GM18907 (cell line): ENCODE results near the gene PTTG1IP.

ENCODE experiments used
- ATAC-seq: cut with Tn5 transposase; IDR thresholded peaks from one replicate; pipeline ENCODE4 v1.9.1; 2021; ENCODE audit warnings: mild to moderate bottlenecking, moderate library complexity; ENCODE audit not compliant: unreplicated experiment

Gene PTTG1IP

DNA sequence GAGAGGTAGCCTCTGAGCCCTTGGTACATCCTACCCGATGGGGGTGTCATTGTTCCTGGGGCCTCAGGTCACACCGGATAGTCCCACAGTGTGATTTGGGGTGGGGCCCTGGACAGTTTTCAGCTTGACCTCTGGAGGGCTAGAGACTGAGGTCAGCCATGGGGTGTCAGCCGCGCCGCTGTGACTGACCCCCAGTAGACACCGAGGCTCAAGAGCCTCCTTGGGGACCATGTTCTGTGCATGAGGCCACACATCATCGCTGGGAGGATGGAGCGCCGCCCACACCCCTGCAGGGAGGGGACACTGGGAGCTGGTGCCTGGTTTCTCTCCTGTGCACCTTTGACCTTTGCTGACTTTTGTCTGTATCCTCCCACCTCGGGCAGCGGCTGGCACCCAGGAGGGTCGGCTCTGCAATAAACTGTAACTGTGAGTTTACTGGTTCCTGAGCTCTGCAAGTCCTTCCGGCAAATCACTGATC, 24.6 kb upstream of the PTTG1IP start:
- ATAC-seq, result no peak

DNA sequence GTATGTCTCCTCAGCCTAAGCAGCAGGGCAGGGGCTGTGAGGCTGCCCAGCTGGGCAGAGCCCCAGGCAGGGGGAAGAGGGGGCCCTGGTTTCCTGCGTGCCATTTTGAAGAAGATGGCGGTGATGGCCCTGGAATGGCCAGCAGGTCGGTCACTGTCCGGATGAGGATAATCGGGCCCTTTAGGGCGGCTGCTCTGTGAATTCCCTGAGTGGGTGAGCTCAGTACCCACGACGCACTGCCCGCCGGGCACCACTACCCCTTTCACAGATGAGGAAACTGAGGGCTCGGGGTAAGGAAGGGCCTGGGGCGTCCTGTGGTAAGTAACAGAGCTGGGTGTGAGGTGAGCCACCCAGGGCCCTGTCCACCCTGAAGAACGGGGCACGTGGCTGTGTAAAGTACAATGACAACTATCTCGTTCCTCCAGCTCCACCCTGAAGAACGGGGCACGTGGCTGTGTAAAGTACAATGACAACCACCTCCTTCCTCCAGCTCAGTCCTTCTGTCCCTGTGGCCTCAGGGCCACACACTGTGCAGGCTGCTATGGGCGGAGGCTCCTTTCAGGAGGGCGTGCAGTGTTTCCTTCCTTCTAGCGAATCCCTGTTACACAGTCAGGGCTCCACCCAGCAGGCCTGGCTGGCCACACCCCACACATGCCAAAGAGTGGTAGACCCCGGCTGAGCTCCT, 24.0 kb upstream of the PTTG1IP start:
- ATAC-seq, result no peak

DNA sequence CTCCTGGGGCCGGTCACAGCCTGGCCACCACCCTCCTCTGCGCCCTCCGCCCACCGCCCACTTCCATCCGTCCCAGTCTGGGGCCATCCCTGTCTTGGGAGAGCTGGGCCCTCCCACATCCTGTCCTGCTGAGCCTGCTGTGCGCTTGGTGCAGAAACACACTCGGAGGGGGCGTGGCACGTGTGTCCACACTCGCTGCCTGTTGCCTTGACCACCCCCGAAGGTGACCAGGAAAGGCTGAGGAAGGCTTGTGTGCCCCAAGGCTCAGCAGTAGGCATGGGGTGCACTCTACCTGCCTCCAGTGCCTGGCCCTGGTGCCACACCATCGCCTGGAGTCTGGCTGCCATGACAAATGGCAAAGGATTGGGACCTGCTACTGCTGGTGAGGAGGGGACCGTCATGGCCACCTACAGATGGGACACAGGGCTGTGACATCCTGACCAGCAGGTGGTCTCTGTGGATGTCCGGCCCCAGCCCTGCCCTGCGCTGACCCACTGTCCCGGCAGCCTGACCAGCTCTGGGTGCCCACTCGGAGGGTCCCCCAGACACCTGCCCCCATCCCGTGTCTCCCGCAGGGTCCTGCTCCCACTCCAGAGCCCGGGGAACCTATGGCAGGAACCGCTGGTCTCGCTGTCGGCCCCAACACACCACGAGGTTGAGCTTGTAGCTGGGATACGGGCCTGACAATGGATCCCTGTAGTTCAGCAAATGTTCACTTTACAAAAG, 23.2 kb upstream of the PTTG1IP start:
- no peak for ATAC-seq

DNA sequence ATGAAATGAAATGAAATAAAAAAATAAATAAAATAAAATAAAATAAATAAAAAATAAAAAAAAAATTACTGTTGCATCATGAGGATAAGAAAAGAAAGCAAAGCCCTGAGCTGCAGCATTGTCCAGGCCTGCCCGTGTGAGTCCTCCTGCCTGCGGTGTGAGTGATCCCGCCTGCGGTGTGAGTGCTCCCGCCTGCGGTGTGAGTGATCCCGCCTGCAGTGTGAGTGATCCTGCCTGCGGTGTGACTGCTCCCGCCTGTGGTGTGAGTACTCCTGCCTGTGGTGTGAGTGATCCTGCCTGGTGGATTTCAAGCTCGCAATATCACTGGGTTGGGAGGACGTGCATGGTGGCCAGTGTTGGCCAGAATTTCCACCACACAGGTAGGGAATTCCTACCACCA, 22.4 kb upstream of the PTTG1IP start:
- ATAC-seq, result no peak

DNA sequence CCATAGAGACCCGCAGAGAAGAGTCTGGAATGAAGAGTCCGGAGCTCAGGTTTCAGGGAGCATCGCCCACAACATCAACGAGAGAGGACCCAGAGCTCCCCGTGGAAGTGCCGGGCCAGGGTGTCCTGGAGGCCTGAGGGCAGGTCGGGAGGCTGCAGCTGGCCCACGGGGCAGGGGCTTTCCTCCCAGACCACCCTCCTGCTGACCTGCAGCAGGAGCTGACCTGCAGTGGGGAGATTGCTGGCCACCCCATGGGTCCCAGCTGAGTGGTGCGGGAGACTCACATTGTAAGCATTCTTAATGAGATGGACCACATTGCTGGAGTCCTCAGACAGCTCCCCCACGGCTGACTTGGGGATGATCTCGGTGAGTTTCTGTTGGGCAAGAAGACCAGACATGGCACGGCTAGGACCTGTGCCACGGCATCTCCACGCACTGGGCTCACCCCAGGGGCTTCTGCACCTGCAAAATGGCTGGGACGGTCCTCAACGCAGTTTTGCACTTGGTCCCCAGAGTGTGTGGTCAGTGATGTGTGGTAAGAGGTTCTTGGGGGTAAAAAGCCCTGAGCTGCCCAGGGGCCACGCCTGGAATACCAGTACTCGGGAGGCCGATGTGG, 21.3 kb upstream of the PTTG1IP start:
- no peak for ATAC-seq

DNA sequence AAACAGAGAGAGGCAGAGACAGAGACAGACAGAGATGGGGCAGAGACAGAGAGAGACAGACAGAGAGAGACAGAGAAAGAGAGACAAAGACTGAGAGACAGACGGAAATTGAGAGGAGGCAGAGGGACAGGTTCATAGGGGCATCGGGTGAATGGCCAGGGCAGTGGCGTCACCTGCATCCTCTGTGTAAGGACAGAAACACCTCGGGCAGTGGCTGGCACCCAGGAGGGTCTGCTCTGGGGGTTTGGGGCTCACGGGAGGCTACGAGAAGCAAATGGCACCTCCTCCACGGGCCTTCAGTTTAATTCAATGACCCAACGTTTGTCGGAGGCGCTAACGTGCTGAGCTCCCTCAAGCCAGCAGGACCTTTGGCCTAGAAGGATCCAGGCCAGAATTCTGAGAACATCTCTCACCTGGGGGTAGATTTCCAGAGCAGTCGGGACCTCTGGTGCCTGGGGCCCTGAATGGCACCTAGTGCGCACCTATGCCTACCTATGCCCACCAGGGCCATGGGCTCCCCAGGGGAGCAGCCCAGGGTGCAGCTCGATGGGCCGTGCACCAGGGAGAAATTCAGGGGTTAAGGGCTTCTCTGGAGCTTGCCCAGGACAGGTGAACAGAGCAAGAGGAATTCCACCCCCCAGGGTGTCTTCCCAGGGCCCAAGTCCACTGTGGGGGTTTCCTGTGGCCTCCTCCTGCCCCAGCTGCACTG, 20.6 kb upstream of the PTTG1IP start:
- ATAC-seq, result no peak

DNA sequence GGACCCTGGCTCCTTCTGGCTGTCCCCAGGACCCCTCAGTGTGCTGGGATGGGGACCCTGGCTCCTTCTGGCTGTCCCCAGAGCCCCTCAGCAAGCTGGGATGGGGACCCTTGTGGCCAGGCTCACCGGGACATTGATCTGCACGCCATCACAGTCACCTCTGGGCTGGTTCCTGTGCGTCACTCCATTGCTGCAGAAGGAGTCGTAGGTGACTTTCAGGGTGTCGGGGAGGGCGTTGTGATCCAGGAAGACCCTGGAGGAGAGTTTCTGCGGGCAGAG, 19.7 kb upstream of the PTTG1IP start:
- ATAC-seq, result no peak

DNA sequence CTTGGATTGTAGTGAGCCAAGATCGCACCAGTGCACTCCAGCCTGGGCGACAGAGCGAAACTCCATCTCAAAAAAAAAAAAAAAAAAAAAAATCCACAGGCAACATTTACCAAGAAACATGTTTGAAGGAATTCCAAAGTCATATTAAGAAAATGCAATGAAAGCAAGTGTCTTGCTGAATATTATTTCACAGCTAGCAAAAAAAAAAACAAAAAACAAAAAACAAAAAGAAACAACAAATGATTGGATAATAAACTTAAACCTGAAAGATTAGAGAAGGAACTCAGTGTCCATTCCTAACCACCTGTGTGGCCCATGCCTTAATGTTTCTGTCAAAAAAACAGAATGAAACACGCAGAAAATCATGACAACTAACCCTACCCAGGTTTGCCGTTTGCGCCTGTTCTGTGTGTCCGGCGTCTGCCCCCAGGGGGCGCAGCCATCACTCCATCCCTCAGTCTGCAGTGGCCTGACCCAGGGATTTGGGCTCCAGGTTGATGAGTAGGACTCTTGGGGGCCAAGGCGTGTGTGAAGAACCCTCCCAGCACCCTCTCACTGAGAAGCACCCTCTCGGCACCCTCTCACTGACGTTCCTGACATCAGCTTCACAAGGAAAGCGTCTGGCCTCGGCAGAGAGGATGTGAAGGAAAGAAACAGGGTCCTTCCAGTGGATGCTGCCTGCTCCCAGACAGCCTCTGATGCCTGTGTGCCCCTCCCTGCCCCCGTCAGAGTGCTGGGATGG, 19.2 kb upstream of the PTTG1IP start:
- no peak for ATAC-seq

DNA sequence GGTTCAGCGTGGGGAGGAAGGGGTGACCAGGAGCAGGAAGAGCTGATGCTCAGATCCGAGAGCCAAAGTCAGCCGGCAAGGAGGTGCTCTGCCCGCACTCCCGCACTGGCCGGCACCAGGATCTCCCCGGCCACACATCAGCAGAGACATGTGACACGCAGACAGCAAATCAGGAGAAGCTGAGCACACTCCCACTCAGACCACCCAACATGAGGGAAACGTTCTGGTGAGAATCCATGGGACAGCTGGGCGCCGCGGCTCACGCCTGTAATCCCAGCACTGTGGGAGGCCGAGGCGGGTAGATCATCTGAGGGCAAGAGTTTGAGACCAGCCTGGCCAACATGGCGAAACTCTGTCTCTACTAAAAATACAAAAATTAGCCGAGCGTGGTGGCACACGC, 18.6 kb upstream of the PTTG1IP start:
- no peak for ATAC-seq

DNA sequence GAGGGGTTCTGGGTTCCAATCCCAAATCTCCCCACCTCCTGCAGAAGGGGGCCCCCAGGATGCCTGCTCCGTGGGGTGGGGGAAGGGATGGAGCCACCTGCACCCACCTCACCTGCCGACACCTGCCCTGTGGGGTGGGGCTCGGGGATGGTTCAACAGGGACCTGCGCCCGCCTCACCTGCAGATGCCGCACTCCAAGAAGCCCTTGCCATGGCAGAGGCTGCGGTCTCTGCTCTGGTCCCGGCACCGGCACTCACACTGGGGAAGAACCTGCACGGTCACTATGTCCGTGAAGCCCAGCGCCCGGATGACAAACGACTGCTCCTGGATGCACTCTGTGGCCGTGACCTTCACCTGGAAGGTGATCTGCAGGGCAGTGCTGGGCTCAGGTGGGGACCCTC, 18.1 kb upstream of the PTTG1IP start:
- no peak for ATAC-seq

DNA sequence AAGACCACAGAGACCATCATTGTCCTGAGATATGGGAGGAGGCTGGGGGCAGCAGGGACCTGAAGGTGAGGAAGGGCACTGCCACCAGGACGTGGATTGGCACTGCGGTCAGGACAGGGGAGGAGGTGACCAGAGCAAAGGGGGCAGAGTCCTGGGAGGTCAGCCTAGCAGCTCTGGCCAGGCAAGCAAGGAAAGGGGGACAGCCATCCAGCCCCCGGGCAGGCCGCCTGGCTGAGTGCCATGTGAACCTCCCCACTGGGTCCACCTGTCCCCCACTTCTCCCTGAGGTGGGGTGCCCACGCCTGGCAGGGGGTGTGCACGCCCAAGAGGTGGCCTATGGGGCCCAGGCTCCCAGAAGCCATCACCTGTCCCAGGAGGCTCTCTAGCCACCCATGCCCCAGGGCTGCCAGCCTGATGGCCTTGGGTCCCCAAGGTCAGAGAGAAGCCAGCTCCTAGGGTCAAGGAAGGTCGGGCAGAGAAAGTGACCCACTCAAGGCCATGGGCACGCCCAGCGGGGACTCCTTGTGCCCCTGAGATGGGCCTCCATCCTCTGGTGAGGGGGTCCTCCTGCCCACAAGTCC, 17.6 kb upstream of the PTTG1IP start:
- no peak for ATAC-seq

DNA sequence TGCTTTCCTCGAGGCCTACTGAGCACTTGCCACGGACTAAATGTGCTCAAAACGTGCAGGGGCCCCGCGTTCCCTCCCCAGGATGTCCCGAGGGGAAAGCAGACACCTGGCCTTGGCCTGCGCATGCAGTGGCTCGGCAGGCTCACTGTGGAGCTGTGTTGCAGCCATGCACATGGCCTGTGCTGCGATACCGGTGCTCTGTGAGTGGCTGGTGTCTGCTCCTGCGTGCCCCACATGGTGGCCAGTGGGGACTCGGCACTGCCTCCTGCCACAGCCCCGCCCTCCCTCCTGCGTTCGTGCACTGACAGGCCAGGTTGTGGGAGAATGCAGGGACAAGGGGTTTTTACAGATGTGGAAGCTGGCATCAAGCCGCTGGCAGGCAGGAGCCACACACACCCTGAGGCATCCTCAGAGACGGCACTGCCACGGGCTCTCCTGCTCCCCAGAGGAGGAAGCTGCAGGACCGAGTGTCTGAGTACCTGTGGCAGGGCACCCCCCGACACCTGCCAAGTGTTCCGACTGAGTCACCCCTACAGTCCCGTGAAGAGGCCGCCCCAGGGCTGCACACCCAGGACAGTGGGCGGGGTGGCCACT, 16.9 kb upstream of the PTTG1IP start:
- ATAC-seq, result no peak

DNA sequence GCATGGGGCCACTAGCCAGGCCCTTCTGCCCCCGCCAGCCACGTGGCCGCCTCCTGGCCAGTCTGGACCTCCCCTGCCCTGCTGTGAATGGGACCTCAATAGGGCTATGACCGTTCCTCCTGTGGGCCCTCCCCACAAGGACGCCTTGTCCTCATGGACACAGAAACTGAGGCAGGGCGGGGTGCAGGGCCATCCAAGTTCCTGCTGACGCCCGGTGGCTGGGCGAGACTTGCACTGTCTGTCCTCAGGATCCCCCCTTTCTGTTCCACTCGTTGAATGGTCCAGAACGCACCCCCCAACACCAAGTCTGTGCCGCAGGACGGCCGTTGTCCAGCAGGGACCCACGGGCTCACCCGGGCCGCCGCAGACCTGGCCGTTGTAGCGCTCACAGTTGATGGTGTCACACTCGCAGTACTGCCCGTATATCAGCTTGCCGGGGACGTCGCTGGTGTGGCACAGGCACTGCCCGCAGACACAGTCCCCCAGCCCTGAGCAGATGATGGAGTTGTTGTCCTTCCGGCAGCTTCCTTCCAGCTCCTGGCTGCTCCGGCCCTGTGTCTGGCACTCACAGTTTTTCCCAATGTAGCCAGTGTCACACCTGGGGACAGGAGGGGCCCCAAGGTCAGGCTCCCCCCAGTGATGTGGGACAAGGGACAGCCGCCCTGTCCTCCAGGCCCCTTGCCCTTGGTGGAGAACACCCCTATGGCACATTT, 16.3 kb upstream of the PTTG1IP start:
- ATAC-seq, result no peak

DNA sequence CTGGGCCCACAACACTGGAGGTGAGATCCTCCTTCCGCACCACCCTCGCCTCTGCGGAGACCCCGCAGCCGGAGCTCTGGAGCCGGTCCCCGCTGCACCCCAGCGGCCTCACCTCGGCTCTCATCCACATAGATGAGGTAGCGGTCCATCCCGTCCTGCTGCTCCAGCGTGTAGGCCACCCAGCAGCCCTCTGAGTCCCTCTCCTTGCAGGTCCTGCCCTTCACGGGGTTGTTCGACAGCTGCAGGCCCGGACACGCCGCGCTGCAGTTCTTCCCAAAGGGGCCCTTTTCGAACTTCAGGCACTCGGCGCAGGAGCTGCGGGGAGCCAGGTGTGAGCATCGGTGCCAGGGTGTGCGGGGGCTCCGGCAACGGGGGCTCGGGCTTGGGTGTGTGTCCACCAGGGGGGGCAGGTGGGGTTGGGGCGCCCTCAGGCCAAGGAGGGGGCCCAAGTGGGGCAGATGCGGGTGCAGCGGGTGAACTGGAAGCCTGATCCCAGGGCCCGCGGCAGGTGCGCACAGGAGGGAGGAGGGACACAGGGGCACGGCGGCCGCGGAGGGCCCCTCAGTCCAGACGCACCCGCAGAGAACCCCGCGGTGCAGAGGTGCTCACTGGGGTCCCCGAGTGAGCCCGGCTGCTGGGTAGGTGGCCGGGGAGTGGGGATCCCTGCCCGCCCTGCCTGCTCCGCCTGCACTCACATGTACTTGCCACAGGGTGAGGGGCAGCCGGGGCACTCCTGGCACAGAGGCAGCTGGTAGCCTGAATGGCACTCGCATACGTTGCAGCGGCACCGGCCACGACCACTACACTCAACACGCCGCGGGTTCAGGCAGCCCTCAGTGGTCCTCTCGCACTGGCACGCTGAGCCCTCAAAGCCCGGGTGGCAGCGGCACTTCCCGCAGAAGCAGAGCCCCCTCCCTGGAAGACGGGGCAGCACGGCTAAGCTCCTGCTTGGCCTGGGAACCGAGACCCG, 15.4 kb upstream of the PTTG1IP start:
- no peak for ATAC-seq

DNA sequence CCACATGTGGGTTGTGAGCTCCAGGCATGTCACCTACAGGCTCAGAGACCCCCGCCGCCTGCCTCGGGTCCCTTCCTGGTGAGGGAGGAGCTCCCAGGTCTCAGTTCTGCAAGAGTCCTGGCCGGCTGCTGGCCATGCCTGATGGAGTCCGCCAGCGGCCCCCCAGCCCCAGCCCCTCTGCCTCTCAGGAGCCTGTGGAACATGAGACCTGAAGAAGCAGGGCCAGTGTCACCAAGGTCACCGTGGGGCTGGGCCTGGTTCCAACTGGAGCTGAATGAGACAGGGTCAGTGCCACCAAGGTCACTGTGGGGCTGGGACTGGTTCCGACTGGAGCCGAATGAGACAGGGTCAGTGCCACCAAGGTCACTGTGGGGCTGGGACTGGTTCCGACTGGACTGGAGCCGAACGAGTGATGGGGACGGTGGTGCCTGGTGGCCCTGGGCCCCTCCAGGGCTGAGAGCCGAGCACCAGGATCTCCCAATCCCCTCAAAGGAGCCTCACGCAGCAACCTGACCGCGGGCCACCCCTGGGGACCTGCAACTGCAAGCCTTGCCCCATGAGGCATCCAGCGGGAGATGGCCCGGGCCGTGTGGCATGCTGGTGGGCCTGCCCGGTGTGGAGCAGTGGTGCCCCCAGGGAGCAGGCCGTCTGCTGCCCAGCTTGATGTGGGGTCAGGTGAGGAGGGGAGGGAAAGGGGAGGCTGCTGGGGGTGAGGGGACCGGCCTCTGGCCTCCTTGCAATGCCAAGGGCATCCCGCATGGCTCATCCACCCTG, 14.5 kb upstream of the PTTG1IP start:
- ATAC-seq, result no peak

DNA sequence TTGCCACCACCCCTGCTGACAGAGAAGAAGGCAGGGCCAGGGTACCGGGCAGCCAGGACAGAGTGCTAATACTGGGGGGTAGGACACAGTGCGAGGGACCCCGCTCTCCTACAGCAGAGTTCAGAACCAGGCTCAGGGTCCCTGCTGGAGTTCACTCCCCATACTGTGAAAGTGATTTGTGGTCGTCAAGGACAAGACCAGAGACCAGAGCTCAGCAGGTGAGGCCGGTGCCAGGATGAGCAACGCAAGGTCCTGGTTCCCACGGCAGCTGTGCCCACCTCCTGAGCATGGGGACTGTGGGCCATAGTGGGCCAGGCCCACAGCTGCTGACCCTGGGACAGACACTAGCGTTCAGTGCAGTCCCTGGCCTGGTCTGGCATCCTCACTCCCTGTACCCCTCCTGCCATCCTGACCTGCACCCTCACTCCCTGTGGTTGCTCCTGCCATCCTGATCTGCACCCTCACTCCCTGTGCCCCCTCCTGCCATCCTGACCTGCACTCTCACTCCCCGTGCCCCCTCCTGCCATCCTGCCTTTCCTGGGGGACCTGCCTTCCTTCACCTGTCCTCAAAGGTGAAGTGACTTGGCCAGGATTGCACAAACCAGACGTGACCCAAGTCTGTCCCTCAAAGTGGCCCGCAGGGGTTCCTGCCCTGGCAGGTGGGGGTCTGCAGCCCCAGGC, 13.8 kb upstream of the PTTG1IP start:
- no peak for ATAC-seq
